ENCODE data around the gene ARHGAP44. TPM values are rescaled to one million over a fixed set of nuclear protein-coding genes. Genes with fewer than 3 reads are reported as not detected.
A peak's percentile ranks its signal among the peaks of the same experiment; 100 is the strongest.

The ARHGAP44 gene
- total and polyA plus RNA-seq, 2 of the 13 experiments (the other 11 are each of a cell fraction or from before 2014, with no cell fraction given) = 0.79 to 3.1 TPM

- TF ChIP-seq RFX5 (IDR thresholded peaks at IDR 0.05; ENCODE audit: low read depth, low read length) (peak; percentile 48; the same call in 1 of the 2 replicates), PHF5A (CRISPR knock-in tag; IDR thresholded peaks at IDR 0.05; ENCODE audit: low read depth, unreplicated experiment) (no peak)
- POLR2A ChIA-PET = no interaction called here
- FAIRE-seq = no peak
- in situ Hi-C loops (cut with HindIII; ENCODE audit: extremely low pct_ligation_motif_present, low pct_unique_long_range_greater_than_20kb) = no loop called here
- H3K27ac ChIP-seq (ENCODE audit: extremely low read length, insufficient read depth, low read length) = no peak overlapping the region
- H3K4me2 ChIP-seq (ENCODE audit: low read depth, low read length) = no peak overlapping the region
- BruUV-seq (replicated peaks) = no TSS peak
- H3K4me1 ChIP-seq (ENCODE audit: insufficient read depth, low read length) = no peaks in the 10 kb centered on the region
- H2AFZ ChIP-seq (ENCODE audit: low read length) = no peak overlapping the region
- DNase-seq (ENCODE audit: low spot score) = no peak
- no peaks in the 10 kb centered on the region for H4K20me1 ChIP-seq (ENCODE audit: insufficient read depth, low read length)
- 2% methylated on average over 3 of the region's 3 CpGs for WGBS (ENCODE audit: low lambda C conversion rate)
- no peaks in the 10 kb centered on the region for H3K79me2 ChIP-seq (ENCODE audit: insufficient read depth, low read length)
- intact Hi-C loops (cut with micrococcal nuclease; ENCODE audit: unreplicated experiment) = no loop called here
- CTCF ChIA-PET (ENCODE audit: low intra/inter-chr PET ratio, low total read pairs) = no interaction called here
- no peak overlapping the region for H3K4me3 ChIP-seq (replicated peaks in 1 of 3; ENCODE audit: insufficient read depth in 1 of 3, low read depth in 2 of 3, low read length in 3 of 3)
- H3K9ac ChIP-seq (ENCODE audit: insufficient read depth, low read depth, low read length) = no peak overlapping the region
- no peak for ATAC-seq
- no peaks in the 10 kb centered on the region for H3K36me3 ChIP-seq (replicated peaks in 1 of 2; ENCODE audit: control insufficient read depth in 1 of 2, insufficient read depth in 2 of 2, low read length in 2 of 2)
- no peaks in the 10 kb centered on the region for H3K27me3 ChIP-seq (ENCODE audit: control insufficient read depth in 1 of 2, insufficient read depth in 2 of 2, low read length in 2 of 2)
- H3K9me3 ChIP-seq (ENCODE audit: low read length) = peaks cover 47% of the 10 kb centered on the region
Measured at GRCh38 chr17:12830777-12831247, 41.5 kb downstream of the ARHGAP44 start.

GRCh38 chr17:12831839-12832238, 42.5 kb downstream of the ARHGAP44 start:
- intact Hi-C loops (cut with micrococcal nuclease; ENCODE audit: unreplicated experiment) (no loop called here), in situ Hi-C loops (cut with HindIII; ENCODE audit: extremely low pct_ligation_motif_present, low pct_unique_long_range_greater_than_20kb) (no loop called here)
- no TSS peak for BruUV-seq (replicated peaks)
- no peaks in the 10 kb centered on the region for H3K27me3 ChIP-seq (ENCODE audit: control insufficient read depth in 1 of 2, insufficient read depth in 2 of 2, low read length in 2 of 2)
- H3K4me2 ChIP-seq (ENCODE audit: low read depth, low read length) = no peak overlapping the region
- peaks cover 47% of the 10 kb centered on the region for H3K9me3 ChIP-seq (ENCODE audit: low read length)
- H3K4me3 ChIP-seq (replicated peaks in 1 of 3; ENCODE audit: insufficient read depth in 1 of 3, low read depth in 2 of 3, low read length in 3 of 3) = no peak overlapping the region
- WGBS (ENCODE audit: low lambda C conversion rate) = 71% methylated on average over 1 of the region's 1 CpG
- H2AFZ ChIP-seq (ENCODE audit: low read length) = no peak overlapping the region
- FAIRE-seq (no peak), ATAC-seq (no peak), DNase-seq (ENCODE audit: low spot score) (no peak)
- H3K4me1 ChIP-seq (ENCODE audit: insufficient read depth, low read length) = no peaks in the 10 kb centered on the region
- ChIA-PET POLR2A (no interaction called here), CTCF (ENCODE audit: low intra/inter-chr PET ratio, low total read pairs) (no interaction called here)
- no peak overlapping the region for H3K9ac ChIP-seq (ENCODE audit: insufficient read depth, low read depth, low read length)
- no peak overlapping the region for H3K27ac ChIP-seq (ENCODE audit: extremely low read length, insufficient read depth, low read length)
- no peaks in the 10 kb centered on the region for H3K79me2 ChIP-seq (ENCODE audit: insufficient read depth, low read length)
- TF ChIP-seq RBAK (CRISPR knock-in tag; IDR thresholded peaks at IDR 0.05) = no peak
- TF ChIP-seq GFI1 (CRISPR knock-in tag; IDR thresholded peaks at IDR 0.05; ENCODE audit: borderline replicate concordance) = no peak
- no peak for TF ChIP-seq ZNF850 (CRISPR knock-in tag; conservative IDR thresholded peaks at IDR 0.05)
- TF ChIP-seq FOXK2 (IDR thresholded peaks at IDR 0.05) = no peak
- TF ChIP-seq ZBTB8A (CRISPR knock-in tag; IDR thresholded peaks at IDR 0.05; ENCODE audit: borderline replicate concordance, low read depth) = no peak
- no peak for TF ChIP-seq ZNF24 (IDR thresholded peaks at IDR 0.05)
- no peak for TF ChIP-seq BRF2 (CRISPR knock-in tag; IDR thresholded peaks at IDR 0.05)
- TF ChIP-seq ZNF510 (CRISPR knock-in tag; IDR thresholded peaks at IDR 0.05; ENCODE audit: low read depth) = no peak
- TF ChIP-seq ZNF562 (CRISPR knock-in tag; IDR thresholded peaks at IDR 0.05; ENCODE audit: borderline replicate concordance) = no peak
- no peaks in the 10 kb centered on the region for H3K36me3 ChIP-seq (replicated peaks in 1 of 2; ENCODE audit: control insufficient read depth in 1 of 2, insufficient read depth in 2 of 2, low read length in 2 of 2)
- no peaks in the 10 kb centered on the region for H4K20me1 ChIP-seq (ENCODE audit: insufficient read depth, low read length)

Data from HepG2 (cell line).